H1 (cell line): ENCODE results near the gene DPH1. TPM values are rescaled to one million over a fixed set of nuclear protein-coding genes. Genes with fewer than 3 reads are reported as not detected.

Experiments used
- CTCF ChIA-PET: fragments of 300-600 bp; sonication (Branson Sonifier 250); formaldehyde crosslinking; loops from one replicate; lab custom pipeline; 2021; ENCODE audit not compliant: partially characterized antibody; lab: Charles Lee
- POLR2A ChIA-PET: fragments of 300-600 bp; sonication (Branson Sonifier 250); formaldehyde crosslinking; loops from one replicate; lab custom pipeline; 2021; ENCODE audit warnings: inconsistent platforms; ENCODE audit not compliant: partially characterized antibody; lab: Charles Lee
- DNase-seq, 2 experiments: peaks; one replicate each; pipeline versions ENCODE4 v3.0.0 to v3.0.0-alpha.2; 2010 to 2022; ENCODE audit warnings: low spot score in 2 of 2, low read depth in 1 of 2, mixed read lengths in 1 of 2
- FAIRE-seq: peaks from 2 replicates; lab custom pipeline; 2011; peaks lifted over from hg19 to GRCh38; lab: Jason Lieb, UNC
- H2AFZ ChIP-seq: 2 replicates; pipeline ENCODE4 v1.8.1; 2012; ENCODE audit warnings: low read length, inconsistent platforms
- H2AK5ac ChIP-seq: 2 replicates; pipeline ENCODE4 v1.6.1; 2013; ENCODE audit warnings: low read depth, low read length
- H2BK120ac ChIP-seq: replicated peaks from 2 replicates; pipeline ENCODE3; 2013; ENCODE audit warnings: low read depth, low read length, inconsistent platforms
- H2BK12ac ChIP-seq: 2 replicates; pipeline ENCODE4 v1.6.1; 2013; ENCODE audit warnings: low read depth, low read length
- H2BK15ac ChIP-seq: 2 replicates; pipeline ENCODE4 v1.6.1; 2013; ENCODE audit warnings: low read length
- H2BK20ac ChIP-seq: 2 replicates; pipeline ENCODE4 v1.6.1; 2013; ENCODE audit warnings: low read length
- H2BK5ac ChIP-seq: 2 replicates; pipeline ENCODE4 v1.6.1; 2013; ENCODE audit warnings: low read depth, low read length
- H3K14ac ChIP-seq: 2 replicates; pipeline ENCODE4 v1.6.1; 2013; ENCODE audit warnings: inconsistent platforms; ENCODE audit not compliant: insufficient read length
- H3K18ac ChIP-seq: 2 replicates; pipeline ENCODE4 v1.6.1; 2013; ENCODE audit warnings: low read length; ENCODE audit errors: extremely low read depth
- H3K23ac ChIP-seq: 2 replicates; pipeline ENCODE4 v1.6.1; 2013; ENCODE audit warnings: inconsistent platforms; ENCODE audit not compliant: insufficient read length
- H3K23me2 ChIP-seq: 2 replicates; pipeline ENCODE4 v1.6.1; 2013; ENCODE audit warnings: low read depth, low read length
- H3K27ac ChIP-seq: 2 replicates; pipeline ENCODE4 v1.6.1; 2011; ENCODE audit warnings: low read depth, low read length, inconsistent platforms
- H3K27me3 ChIP-seq, 4 experiments: replicated peaks in 1 of 4; 1 replicate in 1 of 4; 2 replicates in 3 of 4; pipeline versions ENCODE4 v1.6.1 to v1.8.1; 2011 to 2013; ENCODE audit warnings: low read length in 3 of 4, mild to moderate bottlenecking in 3 of 4, inconsistent platforms in 2 of 4, mixed read lengths in 2 of 4, moderate library complexity in 1 of 4; ENCODE audit not compliant: control insufficient read depth in 3 of 4, insufficient read depth in 3 of 4; ENCODE audit errors: extremely low read depth in 1 of 4
- H3K36me3 ChIP-seq, 4 experiments: 2 replicates each; pipeline versions ENCODE4 v1.6.1 to v1.8.1; 2011 to 2013; ENCODE audit warnings: mild to moderate bottlenecking in 4 of 4, low read length in 3 of 4, moderate library complexity in 2 of 4, control low read depth in 1 of 4, inconsistent platforms in 1 of 4; ENCODE audit not compliant: insufficient read depth in 4 of 4, control insufficient read depth in 2 of 4
- H3K4ac ChIP-seq: replicated peaks from 2 replicates; pipeline ENCODE3; 2013; ENCODE audit warnings: low read length, low read depth, mixed read lengths, inconsistent platforms; ENCODE audit not compliant: insufficient read length
- H3K4me1 ChIP-seq, 4 experiments: replicated peaks in 1 of 4; 1 replicate in 1 of 4; 2 replicates in 3 of 4; pipeline versions ENCODE4 v1.6.1 to v1.8.1; 2011 to 2013; ENCODE audit warnings: low read length in 3 of 4, inconsistent platforms in 2 of 4, mixed read lengths in 1 of 4; ENCODE audit not compliant: insufficient read depth in 4 of 4, control insufficient read depth in 3 of 4
- H3K4me2 ChIP-seq, 2 experiments: 2 replicates each; pipeline versions ENCODE4 v1.6.1 to v1.8.1; 2011 to 2013; ENCODE audit warnings: low read depth in 2 of 2, low read length in 2 of 2, control low read depth in 1 of 2, inconsistent platforms in 1 of 2, mild to moderate bottlenecking in 1 of 2; ENCODE audit not compliant: insufficient read depth in 1 of 2
- H3K4me3 ChIP-seq, 4 experiments: fragments of 200-600, 300-600 bp in 1 of 4; sonication (generic), shearing (Covaris generic), sonication (Bioruptor Twin) in 1 of 4; 2 replicates each; pipeline versions ENCODE4 v1.5.1 to v1.8.1; 2011 to 2016; ENCODE audit warnings: low read length in 4 of 4, low read depth in 3 of 4, control low read depth in 2 of 4, inconsistent platforms in 2 of 4, mild to moderate bottlenecking in 2 of 4, mixed read lengths in 1 of 4, moderate library complexity in 1 of 4; ENCODE audit not compliant: insufficient read depth in 2 of 4; ENCODE audit errors: extremely low read depth in 1 of 4
- H3K56ac ChIP-seq: replicated peaks from 2 replicates; pipeline ENCODE3; 2013; ENCODE audit warnings: low read depth, mild to moderate bottlenecking, mixed read lengths, low read length, inconsistent platforms; ENCODE audit not compliant: insufficient read length
- H3K79me1 ChIP-seq: 2 replicates; pipeline ENCODE4 v1.6.1; 2013; ENCODE audit warnings: low read depth, low read length, control low read depth
- H3K79me2 ChIP-seq, 2 experiments: 2 replicates each; pipeline versions ENCODE4 v1.6.1 to v1.8.1; 2012 to 2013; ENCODE audit warnings: low read length in 2 of 2, mild to moderate bottlenecking in 2 of 2, inconsistent platforms in 1 of 2; ENCODE audit not compliant: insufficient read depth in 2 of 2, control insufficient read depth in 1 of 2
- H3K9ac ChIP-seq, 4 experiments: replicated peaks in 1 of 4; 1 replicate in 1 of 4; 2 replicates in 3 of 4; pipeline versions ENCODE4 v1.6.1 to v1.8.1; 2011 to 2013; ENCODE audit warnings: low read depth in 3 of 4, low read length in 3 of 4, control low read depth in 2 of 4, mild to moderate bottlenecking in 2 of 4, moderate library complexity in 2 of 4, inconsistent platforms in 1 of 4; ENCODE audit errors: extremely low read depth in 1 of 4
- H3K9me3 ChIP-seq, 2 experiments: 2 replicates each; pipeline versions ENCODE4 v1.6.1 to v1.8.1; 2012 to 2013; ENCODE audit warnings: mild to moderate bottlenecking in 2 of 2, moderate library complexity in 2 of 2, control low read depth in 1 of 2, inconsistent platforms in 1 of 2, low read depth in 1 of 2, low read length in 1 of 2, mixed read lengths in 1 of 2; ENCODE audit not compliant: insufficient read depth in 2 of 2
- H4K20me1 ChIP-seq, 2 experiments: replicated peaks in 1 of 2; 2 replicates each; pipeline versions ENCODE3 to v1.8.1; 2011 to 2013; ENCODE audit warnings: inconsistent platforms in 2 of 2, low read length in 2 of 2, mild to moderate bottlenecking in 1 of 2; ENCODE audit not compliant: insufficient read depth in 2 of 2, control insufficient read depth in 1 of 2
- H4K5ac ChIP-seq: 2 replicates; pipeline ENCODE4 v1.6.1; 2013; ENCODE audit warnings: low read length, low read depth, mixed read lengths, inconsistent platforms; ENCODE audit not compliant: insufficient read length
- H4K8ac ChIP-seq: 2 replicates; pipeline ENCODE4 v1.8.0; 2013; ENCODE audit warnings: mild to moderate bottlenecking, moderate library complexity, low read length, inconsistent platforms; ENCODE audit not compliant: insufficient read depth; ENCODE audit errors: extremely low read depth
- H4K91ac ChIP-seq: replicated peaks from 2 replicates; pipeline ENCODE3; 2013; ENCODE audit warnings: low read length, mixed read lengths, inconsistent platforms; ENCODE audit not compliant: insufficient read length
- CBX8 ChIP-seq: fragments of 300-800, 300-1000 bp; sonication (generic); IDR thresholded peaks from 2 replicates; pipeline ENCODE4 v1.7.1; 2016; ENCODE audit warnings: low read depth, low read length, borderline replicate concordance
- HDAC6 ChIP-seq: IDR thresholded peaks from one replicate; pipeline ENCODE4 v1.7.1; 2012; ENCODE audit warnings: low read depth, mild to moderate bottlenecking, inconsistent platforms, low read length, moderate library complexity
- JUND ChIP-seq: IDR thresholded peaks from 2 replicates; pipeline ENCODE4 v1.6.1; 2011; ENCODE audit warnings: mild to moderate bottlenecking, improper control_type of control experiment, low read length
- SAP30 ChIP-seq: fragments of 300-600 bp; sonication (generic); IDR thresholded peaks from 2 replicates; pipeline ENCODE4 v1.7.1; 2012; ENCODE audit warnings: low read length, moderate library complexity, mild to moderate bottlenecking, inconsistent platforms; ENCODE audit not compliant: insufficient read depth, insufficient replicate concordance
- TAF7 ChIP-seq: optimal IDR thresholded peaks from 2 replicates; pipeline ENCODE3; 2011; ENCODE audit warnings: low read depth, mild to moderate bottlenecking, inconsistent platforms, low read length, moderate library complexity, borderline replicate concordance
- whole genome bisulfite sequencing, 2 experiments: shearing (Covaris generic) in 1 of 2; methylation state at CpG; one replicate each; pipeline versions ENCODE4 v1.1.6 to v1.1.7; 2013 to 2015; ENCODE audit warnings: low lambda C conversion rate in 2 of 2, mixed read lengths in 2 of 2, inconsistent platforms in 1 of 2, low coverage in 1 of 2, missing lambda C conversion rate in 1 of 2; ENCODE audit not compliant: insufficient replicate concordance in 2 of 2, insufficient coverage in 1 of 2, insufficient read length in 1 of 2; ENCODE audit errors: extremely low coverage in 1 of 2, missing lambda C conversion rate in 1 of 2; 5-methylcytosine and 5-hydroxymethylcytosine counted together
- polyA plus RNA-seq, 7 experiments: library from polyadenylated mRNA; depleted of rRNA in 3 of 7; stranded (reverse) in 5 of 7; unstranded in 2 of 7; fragments of >200 nt in 5 of 7; fragments of 200-250 nt in 2 of 7; gene quantifications; 1 replicate in 5 of 7; 2 replicates in 1 of 7; 4 replicates in 1 of 7; pipeline versions ENCODE4 v1.2.1 to v1.2.3, GENCODE V29; 2011 to 2013; ENCODE audit warnings: missing spikeins in 2 of 7, mixed read lengths in 2 of 7
- total RNA-seq: library from RNA; stranded (reverse); fragmentation: NEBNext Ultra II Directional; extraction: Animal tissue kit (Norgen Biotek cat#: 25700); gene quantifications from 2 replicates; pipeline ENCODE4 v1.2.1, GENCODE V29; 2021

The DPH1 gene
- total and polyA plus RNA-seq, 2 of the 8 experiments (the other 6 are each of a cell fraction or from before 2014, with no cell fraction given): 24.9 to 30.0 TPM

GRCh38 chr17:2009737-2010136, 20.2 kb upstream of the DPH1 start:
- H4K20me1 ChIP-seq: no peaks in the 10 kb centered on the region
- H3K27ac ChIP-seq: no peak overlapping the region
- H4K8ac ChIP-seq: no peak overlapping the region
- H2BK15ac ChIP-seq: no peak overlapping the region
- H3K56ac ChIP-seq: no peak overlapping the region
- H2BK12ac ChIP-seq: no peak overlapping the region
- no peaks in the 10 kb centered on the region for H3K79me1 ChIP-seq
- no peaks in the 10 kb centered on the region for H3K79me2 ChIP-seq
- no peaks in the 10 kb centered on the region for H3K23me2 ChIP-seq
- no peak overlapping the region for H2AFZ ChIP-seq
- H3K4me2 ChIP-seq: no peak overlapping the region
- peaks cover 0 to 7% (median 3%) of the 10 kb centered on the region in 4 experiments; a peak in 3 of 7 replicates for H3K27me3 ChIP-seq
- no peak overlapping the region for H3K9ac ChIP-seq
- ChIA-PET POLR2A (no interaction called here), CTCF (interaction anchor here (0.6 to 1.7 kb wide), 3 partner anchors 73 to 299 kb away, joined by 3 to 4 read pairs (median 3); no protein-coding TSS in a partner anchor)
- DNase-seq (no peak), FAIRE-seq (no peak)
- WGBS, 2 experiments: 91% methylated on average over 9 of the region's 10 CpGs; no CpG with 5 or more reads in 1 of the 2 experiments
- TF ChIP-seq TAF7 (no peak), JUND (no peak), SAP30 (no peak), HDAC6 (no peak), CBX8 (no peak)
- peaks cover 0 to 13% (median 2%) of the 10 kb centered on the region in 4 experiments; a peak in 2 of 7 replicates for H3K4me1 ChIP-seq
- no peak overlapping the region for H3K18ac ChIP-seq
- no peak overlapping the region for H4K5ac ChIP-seq
- H3K36me3 ChIP-seq: no peaks in the 10 kb centered on the region
- H2AK5ac ChIP-seq: no peak overlapping the region
- no peak overlapping the region for H3K23ac ChIP-seq
- H4K91ac ChIP-seq: no peak overlapping the region
- H2BK120ac ChIP-seq: no peak overlapping the region
- H2BK20ac ChIP-seq: no peak overlapping the region
- no peaks in the 10 kb centered on the region for H3K9me3 ChIP-seq
- no peak overlapping the region for H3K4ac ChIP-seq
- no peak overlapping the region for H3K4me3 ChIP-seq
- H3K14ac ChIP-seq: no peak overlapping the region
- no peak overlapping the region for H2BK5ac ChIP-seq
